Neural cell (in vitro differentiated cells): ENCODE measurements around the gene PHLPP1.

Source experiments
- CTCF ChIP-seq: fragments of 450-650 bp; IDR thresholded peaks from 2 replicates; pipeline ENCODE4 v1.5.1; 2014; ENCODE audit warnings: antibody characterized with exemption, mild to moderate bottlenecking, moderate library complexity; ENCODE audit not compliant: poor library complexity, severe bottlenecking
- EP300 ChIP-seq: fragments of 450-650 bp; conservative IDR thresholded peaks from 2 replicates; pipeline ENCODE4 v1.6.1; 2014; ENCODE audit warnings: antibody characterized with exemption, mild to moderate bottlenecking, moderate library complexity; ENCODE audit not compliant: poor library complexity, severe bottlenecking
- EZH2 ChIP-seq: fragments of 200-600, 300-800 bp; shearing (Covaris generic), sonication (generic); IDR thresholded peaks from 2 replicates; pipeline ENCODE4 v1.6.1; 2014; ENCODE audit warnings: antibody characterized with exemption, low read length, borderline replicate concordance, mild to moderate bottlenecking; ENCODE audit not compliant: insufficient read depth, poor library complexity, severe bottlenecking
- POLR2AphosphoS5 ChIP-seq: IDR thresholded peaks from 2 replicates; pipeline ENCODE4 v1.6.1; 2012
- RAD21 ChIP-seq: fragments of 450-650 bp; conservative IDR thresholded peaks from 2 replicates; pipeline ENCODE4 v1.6.1; 2014; ENCODE audit warnings: antibody characterized with exemption, mild to moderate bottlenecking, moderate library complexity
- REST ChIP-seq: IDR thresholded peaks from 2 replicates; pipeline ENCODE4 v1.6.1; 2012; ENCODE audit warnings: borderline replicate concordance
- SMC3 ChIP-seq: fragments of 450-650 bp; conservative IDR thresholded peaks from 2 replicates; pipeline ENCODE4 v1.6.1; 2014; ENCODE audit warnings: antibody characterized with exemption, mild to moderate bottlenecking, moderate library complexity; ENCODE audit not compliant: poor library complexity
- TAF1 ChIP-seq: IDR thresholded peaks from 2 replicates; pipeline ENCODE4 v1.6.1; 2012; ENCODE audit warnings: low read depth

GRCh38 chr18:62795813-62796212, 80.5 kb downstream of the PHLPP1 start:
- TF ChIP-seq CTCF (no peak), REST (no peak), EZH2 (no peak), SMC3 (no peak), EP300 (no peak), POLR2AphosphoS5 (no peak), TAF1 (no peak), RAD21 (no peak)
